HG02759 (cell line): Measurements from ENCODE around the gene GRIFIN.

Experiments
- ATAC-seq: cut with Tn5 transposase; IDR thresholded peaks from one replicate; pipeline ENCODE4 v1.9.1; 2021; ENCODE audit warnings: mild to moderate bottlenecking, moderate library complexity; ENCODE audit not compliant: unreplicated experiment

The GRIFIN gene, protein sequence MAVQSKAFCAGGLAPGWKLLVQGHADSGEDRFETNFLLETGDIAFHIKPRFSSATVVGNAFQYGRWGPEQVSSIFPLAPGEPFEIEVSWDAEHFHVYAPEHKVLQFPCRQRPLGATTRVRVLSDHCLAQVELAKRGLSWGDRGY

DNA sequence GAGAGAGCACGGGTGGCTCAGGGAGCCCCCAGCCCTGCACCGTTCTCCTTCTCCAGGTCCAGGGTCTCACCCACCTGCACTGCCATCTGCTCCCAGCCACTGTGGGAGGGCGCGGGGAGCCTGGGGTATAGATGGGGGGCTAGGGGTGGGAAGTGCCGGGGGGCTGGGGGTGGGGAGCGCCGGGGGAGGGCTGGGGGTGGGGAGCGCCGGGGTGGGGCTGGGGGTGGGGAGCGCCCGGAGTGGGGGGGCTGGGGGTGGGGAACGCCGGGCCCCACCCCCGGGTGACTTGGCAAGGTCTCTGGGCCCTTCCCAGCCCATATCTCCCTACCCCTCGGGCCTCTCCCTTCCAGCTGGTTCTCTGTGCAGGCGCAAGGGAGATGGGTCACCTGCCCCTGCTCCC lies at the start of gene GRIFIN:
Gene GRIFIN, minus strand, starts transcription at position 101 of the 400 bp plus-strand sequence. Its CDS starts 15 bp downstream, at position 86.
- ATAC-seq = no peak

DNA sequence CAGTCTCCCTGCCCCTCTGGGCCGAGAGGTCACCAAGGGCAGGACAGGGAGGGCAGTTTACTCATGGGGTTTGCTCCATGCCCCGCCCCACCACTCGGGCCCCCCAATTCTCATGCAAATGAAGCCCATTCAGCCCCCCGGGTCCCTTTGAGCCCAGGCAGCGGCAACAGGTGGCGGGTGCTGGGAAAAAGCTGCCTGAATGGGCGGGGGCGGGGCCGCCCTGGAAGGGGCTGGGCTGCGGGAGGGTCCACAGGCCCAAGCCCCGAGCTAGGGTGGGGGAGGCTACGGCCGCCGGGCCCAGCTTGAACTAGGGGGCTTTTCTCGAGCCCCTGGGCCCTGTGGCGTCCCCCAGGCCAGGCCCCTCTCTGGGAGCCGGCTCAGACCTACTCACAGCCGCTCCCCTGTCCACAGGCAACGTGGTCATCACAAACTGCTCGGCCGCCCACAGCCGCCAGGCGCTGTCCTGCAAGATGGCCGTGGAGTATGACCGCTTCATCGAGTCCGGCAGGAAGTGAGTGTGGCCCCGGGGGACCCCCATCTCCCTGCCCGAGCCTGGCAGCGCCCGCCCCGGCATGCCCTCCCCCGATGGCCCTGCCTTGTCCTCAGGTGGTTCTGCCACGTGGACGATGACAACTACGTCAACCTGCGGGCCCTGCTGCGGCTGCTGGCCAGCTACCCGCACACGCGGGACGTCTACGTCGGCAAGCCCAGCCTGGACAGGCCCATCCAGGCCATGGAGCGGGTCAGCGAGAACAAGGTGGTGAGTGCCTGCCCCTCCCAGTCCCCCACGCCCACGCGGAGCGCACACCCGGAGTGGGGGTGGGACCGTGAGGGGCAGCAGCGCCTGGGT lies 48.8 kb upstream of the GRIFIN start:
- ATAC-seq = no peak

DNA sequence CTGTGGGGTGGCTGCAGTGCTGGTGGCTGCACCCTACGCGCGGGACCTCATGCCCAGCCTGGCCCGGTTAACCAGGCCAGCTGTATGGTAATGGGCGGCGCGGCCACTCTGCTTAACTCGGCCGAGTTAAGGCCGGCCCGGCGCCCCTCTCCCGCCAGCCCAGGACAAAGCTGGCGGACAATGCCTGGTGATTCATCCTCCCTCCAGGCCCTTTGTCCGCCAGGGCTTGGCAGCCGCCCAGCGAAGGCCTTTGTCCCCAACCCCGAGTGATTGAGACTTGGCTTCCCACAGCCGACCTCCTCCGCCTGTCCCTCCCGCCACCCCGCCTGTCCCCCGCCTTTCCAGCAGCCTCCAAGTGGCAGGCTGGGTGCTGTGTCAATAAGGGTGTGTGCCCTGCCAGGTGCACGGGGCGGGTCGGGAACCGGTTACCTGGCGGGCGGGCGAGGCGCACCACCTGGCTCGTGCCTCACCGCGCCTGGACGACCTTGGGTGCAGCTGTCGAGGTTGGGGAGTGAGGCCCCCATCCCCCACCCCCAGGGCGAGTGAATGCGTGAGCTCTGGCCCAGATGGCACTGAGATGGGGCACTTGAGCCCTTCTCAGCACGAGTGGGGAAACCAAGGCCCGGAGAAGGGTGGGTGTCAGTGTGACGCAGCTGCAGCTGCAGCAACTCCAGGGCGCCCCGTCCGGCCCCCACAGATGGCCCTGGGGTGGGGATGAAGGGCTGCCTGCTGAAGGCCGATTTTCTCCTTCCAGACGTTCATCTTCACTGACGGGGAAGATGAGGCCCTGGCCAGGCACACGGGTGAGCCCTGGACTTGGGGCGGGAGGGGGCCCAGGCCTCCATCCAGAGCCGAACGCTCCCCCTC lies 48.0 kb upstream of the GRIFIN start:
- ATAC-seq = no peak

DNA sequence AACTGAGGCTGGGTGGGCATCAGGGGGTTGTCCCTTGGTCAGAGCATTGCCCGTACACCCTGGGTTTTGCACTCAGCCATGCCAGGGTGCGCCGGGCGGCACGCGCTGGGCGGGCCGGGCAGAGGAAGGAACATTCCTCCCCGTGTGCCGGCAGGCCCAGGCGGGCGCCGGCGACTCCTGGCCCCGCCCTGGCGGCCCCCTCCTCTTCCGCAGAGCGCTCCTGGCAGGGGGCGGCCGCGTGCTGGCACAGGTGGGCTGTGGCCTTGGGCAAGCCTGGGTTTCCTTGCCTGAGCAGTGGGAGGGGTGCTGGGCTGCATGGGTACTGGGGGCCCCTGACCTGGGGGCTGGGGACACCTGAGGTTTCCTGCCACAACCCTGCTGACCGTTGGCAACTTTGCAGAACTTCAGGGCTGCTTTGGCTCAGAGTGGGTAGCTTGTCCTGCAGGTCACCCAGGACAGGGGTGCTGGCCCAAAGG lies 47.3 kb upstream of the GRIFIN start:
- ATAC-seq = no peak

DNA sequence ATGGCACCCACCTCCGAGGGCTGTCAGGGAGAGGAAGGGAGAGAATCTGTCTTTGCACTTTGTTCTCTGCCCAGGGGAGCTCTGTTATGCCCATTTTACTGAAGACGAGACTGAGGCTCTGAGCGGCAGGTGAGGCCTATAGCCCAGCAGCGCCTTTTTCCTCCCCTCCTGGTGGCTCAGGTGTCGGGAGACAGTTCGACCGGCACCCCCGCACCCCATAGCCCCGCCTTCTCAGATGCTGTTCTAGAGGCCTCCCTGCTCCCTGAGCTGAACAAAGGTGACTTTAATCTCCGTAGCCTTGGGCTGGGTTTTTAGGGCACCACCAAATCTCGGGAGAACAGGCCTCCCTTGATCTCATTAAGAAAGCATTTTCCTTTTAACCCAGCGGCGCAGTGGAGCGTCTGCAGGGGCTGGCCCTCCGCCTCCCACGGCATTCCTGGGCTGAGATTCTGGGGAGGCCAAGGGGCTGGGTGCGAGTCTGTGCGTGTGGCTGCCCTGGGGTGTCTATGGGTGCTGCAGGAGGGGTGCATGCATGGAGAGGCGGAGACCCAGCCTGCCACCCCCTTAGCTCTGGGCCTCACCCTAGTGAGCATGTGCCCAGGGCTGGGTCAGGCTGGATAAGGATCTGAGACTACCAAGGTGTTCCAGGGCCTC lies 46.7 kb upstream of the GRIFIN start:
- no peak for ATAC-seq

DNA sequence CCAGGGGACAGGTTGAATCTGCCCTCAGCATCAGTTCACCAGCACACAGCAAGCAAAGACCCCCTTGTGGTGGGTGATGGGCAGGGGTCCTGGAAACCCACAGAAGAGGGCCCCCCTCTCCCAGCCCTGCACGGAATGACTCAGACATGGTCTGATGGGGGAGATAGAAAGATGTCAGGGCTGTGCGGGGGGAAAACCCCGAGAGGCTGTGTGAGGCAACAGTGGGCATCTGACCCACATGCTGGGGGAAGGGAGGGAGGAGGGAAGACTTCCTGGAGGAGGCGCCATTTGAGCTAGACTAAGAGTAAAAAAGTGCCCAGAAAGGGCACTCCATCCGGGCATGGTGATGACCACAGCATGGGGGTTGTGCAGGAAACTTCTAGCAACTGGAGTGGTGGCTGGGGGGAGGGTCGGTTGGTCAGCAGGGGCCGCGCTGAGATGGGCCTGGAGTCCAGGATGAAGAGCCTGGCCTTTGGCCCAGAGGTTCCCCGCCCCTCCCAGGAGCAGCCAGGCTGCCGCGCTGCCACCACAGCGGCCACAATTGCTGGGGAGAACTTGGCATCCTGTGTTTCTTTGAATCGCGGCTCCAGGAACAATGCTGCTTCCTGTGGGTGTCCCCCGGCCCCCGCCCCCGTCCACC lies 45.9 kb upstream of the GRIFIN start:
- ATAC-seq = no peak

DNA sequence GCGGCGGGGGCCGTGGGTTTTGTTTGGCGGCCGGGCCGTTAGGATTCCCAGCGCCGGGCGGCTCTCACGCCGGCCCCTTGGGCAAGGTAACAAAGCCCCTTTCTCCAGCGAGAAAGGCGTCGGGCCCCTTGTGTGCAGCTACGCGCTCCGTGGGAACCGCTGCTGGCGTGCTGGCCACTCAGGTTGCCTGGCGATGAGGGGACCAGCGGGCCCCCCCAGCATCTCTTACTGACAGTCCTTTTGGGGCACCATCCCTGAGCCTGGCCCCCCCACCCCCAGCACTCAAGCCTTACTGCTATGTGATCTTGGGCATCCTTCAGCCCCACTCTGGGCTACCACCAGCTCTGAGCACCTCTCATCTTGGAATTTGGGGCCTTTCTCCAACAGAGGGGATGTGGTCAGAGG lies 45.1 kb upstream of the GRIFIN start:
- no peak for ATAC-seq

DNA sequence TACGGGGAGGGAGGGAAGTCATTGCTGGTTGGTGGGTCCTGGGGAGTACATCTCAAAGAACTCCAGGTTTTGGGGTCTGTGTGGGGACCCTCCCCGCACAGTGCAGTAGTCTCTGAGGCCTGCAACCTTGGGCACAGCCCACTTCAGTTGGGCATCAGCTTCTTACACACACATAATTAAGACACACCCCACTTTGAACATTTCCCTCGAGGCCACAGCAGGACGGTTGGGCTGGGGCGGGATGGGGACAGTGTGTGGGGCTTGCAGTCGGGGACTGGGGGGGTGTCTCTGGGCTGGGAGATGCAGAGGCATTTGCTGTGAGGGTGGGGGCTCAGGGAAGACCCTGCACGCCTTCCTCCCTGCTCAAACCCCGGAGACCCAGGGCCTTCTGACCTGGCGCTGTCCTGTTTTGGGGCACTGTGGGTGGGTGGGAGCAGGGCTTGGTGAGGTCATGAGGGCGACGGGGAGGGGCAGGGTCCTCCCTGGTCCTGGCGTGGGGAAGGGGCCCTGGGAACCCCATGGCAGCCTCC lies 44.6 kb upstream of the GRIFIN start:
- no peak for ATAC-seq

DNA sequence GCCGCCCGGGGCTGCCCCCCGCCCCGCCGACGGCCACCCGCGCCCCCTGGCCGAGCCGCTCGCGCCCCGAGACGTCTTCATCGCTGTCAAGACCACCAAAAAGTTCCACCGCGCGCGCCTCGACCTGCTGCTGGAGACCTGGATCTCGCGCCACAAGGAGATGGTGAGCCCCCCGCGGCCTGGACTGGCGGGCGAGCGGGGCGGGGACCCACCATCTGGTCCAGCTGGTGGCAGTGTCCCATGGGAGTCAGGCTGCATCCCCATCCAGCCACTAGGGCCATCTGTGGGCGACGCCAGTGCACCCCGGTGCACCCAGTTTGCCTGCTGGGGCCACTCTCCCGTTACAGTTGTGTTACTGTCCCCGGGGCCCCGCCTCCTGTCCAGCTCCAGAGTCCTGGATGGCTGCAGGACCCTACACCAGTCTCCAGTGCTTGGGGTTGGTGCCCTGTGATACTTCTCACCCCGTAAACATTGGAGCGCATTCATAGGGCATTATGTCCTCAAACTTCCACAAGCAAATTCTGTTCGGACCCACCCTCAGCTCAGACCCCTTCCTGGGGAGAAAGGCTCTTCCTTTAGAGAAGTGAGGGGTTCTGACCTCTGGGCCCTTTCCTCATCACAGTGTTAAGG lies 44.0 kb upstream of the GRIFIN start:
- peak; percentile 1 for ATAC-seq

DNA sequence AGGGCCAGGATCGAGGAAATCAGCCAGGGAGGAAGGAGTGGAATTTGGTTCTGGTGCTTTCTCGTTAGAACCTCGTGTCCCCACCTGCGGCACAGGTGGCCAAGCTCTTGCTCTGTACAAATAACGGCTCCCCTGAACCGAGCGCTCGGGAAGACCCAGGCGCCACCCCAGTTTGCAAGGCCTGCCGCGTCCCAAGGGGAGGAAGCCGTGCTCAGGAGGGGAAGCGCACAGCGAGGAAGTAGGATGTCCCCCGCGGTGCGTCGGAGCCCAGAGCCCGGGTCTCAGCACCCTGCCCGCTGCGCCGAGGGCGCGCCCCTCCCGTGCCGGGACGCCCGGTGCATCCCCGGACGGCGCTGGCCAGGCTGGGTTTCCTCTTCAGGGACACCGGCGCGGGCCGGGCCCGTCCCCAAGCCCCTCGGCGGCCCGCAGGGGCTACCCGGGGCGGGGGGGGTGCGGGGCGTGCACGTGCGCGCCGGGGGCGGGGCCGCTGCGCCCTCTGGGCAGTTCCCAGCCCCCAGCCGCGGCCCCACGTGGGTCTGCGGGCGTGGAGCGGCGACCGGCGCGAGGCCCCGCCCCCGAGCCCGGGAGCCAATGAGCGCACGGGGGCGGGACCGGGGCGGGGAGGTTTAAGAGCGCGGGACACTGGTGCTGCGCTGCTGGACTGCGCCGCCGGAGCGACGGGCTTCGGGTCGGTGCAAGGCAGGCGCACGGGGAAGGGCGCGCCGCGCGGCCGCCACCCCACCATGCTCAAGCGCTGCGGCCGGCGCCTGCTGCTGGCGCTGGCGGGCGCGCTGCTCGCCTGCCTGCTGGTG lies 43.1 kb upstream of the GRIFIN start, which contains the start of gene LFNG:
Gene LFNG, plus strand, starts transcription at position 656 of the 812 bp plus-strand sequence. Its CDS starts 88 bp downstream, at position 744.
- ATAC-seq = peak; percentile 85

DNA sequence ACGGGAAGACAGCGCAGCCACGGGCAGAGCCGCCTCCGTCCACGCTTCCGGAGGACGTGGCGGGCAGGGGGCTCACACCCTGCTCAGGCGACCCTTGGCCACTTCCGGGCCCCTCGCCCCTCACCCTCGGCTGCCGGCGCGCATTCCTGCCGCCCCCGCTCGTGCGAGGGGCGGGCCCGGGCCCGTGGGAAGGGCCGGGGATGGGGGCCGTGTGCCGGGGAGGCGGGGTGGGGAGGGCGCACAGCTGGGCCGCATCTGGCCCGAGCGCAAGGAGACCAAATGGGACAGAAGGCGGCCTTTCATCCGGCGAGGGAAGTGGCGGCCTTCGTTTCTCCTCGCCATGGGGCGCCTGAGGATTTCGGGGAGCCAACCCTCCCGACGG lies 42.5 kb upstream of the GRIFIN start:
- no peak for ATAC-seq

DNA sequence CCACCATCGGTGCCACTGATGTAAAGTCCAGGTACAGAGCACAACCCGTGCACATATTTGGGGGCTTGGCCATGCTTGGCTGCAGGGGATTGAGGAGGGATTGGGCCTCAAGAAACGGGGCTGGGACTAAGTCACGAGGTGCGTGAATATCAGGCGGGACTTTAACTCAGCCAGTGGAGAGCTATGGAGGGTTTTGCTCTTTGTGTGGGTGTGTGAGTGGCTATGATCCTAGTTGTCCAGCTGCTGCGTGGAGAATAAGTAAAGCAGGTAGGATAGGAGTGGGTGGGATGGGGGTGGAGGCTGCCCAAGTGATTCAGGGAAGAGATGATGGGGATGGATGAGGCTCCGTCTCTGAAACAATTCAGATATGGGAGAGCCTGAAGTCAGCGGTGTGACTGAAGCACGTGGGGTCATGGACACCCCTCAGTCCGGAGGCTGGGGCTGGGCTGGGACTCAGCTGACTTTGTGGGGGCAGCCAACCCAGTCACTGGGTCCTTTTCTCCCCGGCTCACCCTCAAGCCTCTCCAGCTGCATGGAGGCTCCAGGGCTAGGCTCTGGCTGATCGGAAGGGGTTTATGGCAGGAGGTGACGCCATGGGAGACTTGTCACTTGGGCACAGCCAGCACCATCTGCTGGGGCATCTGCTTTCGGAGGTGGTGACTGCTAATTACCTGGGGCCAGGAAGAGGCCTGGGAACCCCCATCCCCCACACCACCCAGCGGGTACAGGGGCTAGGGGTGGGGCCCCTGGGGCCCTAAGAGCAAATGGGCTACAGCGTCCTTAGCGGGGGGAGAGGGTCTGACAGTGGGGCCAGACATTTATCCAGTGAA lies 41.7 kb upstream of the GRIFIN start:
- ATAC-seq = no peak

DNA sequence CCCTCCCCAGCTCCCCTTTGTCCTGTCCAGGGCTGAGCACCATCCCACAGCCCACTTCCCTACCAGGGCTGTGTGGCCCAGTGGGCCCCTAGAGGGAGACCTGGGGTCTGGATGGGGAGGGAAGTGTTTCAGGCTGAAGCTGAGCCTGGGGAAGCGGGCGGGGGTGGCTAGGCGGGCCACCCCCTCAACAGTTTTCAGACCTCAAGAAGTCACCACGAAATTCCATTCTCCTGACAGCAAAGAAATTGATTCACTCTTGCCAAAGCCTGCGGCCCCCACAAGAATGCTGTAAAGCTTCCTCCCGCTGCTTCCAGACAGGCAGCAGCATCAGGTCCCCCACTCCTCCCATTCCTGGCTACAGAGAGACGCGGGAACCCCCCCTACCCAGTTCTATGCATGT lies 40.8 kb upstream of the GRIFIN start:
- ATAC-seq = no peak

DNA sequence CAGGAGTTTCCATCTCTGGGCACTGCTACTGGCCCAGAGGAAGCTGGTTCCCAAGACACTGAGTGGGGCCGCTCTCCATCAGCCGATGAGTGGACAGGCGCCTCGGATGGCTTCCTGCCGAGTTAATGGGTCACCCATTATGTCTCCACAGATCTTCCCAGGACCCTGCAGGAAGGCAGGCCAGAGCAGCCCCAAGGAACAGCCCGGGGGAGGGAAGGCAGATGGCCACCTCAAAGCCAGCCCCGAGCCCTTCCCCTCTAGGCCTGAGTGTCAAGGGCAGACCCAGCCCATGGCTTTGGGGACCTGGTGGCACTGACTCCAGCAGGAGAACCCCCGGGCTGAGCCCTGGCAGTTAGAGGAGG lies 40.0 kb upstream of the GRIFIN start:
- ATAC-seq = no peak

DNA sequence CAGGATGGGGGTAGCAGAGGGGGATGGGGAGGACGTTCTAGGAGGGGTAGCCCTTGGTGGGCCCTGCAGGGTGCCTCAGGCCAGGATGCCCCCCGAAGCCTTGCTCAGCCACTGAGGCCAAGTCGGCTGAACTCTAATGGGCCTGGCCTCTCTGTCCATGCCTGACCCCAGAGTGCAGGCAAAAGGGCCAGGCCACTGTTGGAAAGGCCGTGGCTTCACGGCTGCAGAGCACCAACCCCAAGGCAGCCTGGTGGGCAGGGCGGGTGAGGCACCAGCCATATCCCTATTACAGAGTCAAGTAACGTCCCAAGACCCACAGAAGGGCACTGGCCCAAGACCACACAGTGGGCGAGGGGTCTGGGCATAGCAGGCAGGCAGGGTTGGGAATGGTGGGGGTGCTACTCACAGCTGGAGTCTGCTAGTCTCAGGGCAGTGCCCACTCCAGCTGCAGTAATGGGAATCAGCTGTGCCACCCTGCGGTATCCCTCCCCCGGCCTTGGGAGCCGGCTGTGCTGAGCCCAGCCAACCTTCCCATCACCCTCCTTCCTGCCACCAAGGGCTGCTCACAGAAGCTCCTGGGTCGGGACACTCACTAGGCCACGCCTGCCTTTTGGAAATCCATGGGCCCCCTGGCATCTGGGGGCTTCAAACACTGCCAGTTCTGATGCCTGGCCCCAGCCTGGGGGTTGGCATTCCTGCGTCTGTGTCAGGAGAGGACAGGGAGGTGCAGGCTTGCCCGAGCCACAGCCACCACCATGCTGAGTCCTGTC lies 39.4 kb upstream of the GRIFIN start:
- ATAC-seq = no peak

DNA sequence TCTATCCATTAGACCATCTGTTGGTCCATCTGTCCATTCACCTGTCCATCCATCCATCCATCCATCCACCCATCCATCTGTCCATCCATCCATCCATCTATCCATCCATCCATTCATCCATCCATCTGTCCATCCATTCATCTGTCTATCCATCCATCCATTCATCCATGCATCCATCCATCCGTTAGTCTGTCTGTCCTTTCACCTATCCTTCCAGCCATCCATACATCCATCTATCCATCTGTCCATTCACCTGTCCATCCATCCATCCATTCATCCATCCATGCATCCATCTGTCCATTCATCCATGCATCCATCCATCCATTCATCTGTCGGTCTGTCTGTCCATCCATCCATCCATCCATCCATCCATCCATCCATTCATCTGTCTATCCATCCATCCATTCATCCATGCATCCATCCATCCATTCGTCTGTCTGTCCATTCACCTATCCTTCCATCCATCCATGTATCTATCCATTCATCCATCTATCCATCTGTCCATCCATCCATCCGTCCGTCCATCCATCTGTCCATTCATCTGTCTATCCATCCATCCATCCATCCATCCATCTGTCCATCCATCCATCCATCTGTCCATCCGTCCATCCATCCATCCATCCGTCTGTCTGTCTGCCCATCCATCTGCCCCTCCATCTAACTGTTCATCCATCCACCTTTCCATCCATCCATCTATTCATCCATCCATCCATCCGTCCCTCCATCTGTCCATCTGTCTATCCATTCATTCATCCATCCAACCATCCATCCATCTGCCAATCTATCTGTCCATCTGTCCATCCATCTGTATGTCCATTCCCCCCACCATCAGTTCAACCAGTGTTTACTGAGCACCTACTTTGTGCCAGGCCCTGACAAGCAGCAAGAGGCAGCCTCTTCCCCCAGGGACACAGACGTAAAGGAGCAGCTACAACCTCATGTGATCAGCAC lies 38.5 kb upstream of the GRIFIN start:
- no peak for ATAC-seq
